HepG2 (cell line): ENCODE measurements around the gene NCDN. TPM values are rescaled to one million over a fixed set of nuclear protein-coding genes. Genes with fewer than 3 reads are reported as not detected.

Experiments
- ELF4 ChIP-seq: sonication (generic); formaldehyde crosslinking; IDR thresholded peaks from 2 replicates; pipeline ENCODE4 v1.5.0; 2020; ENCODE audit warnings: missing genetic modification reagents, mild to moderate bottlenecking, moderate library complexity, borderline replicate concordance
- ETV6 ChIP-seq: sonication (generic); formaldehyde crosslinking; conservative IDR thresholded peaks from 2 replicates; pipeline ENCODE4 v1.4.0; 2020; ENCODE audit warnings: missing genetic modification reagents
- KAT8 ChIP-seq: IDR thresholded peaks from 2 replicates; pipeline ENCODE4 v1.6.1; 2016; ENCODE audit warnings: missing genetic modification reagents, missing compliant biosample characterization
- KDM1A ChIP-seq: IDR thresholded peaks from 2 replicates; pipeline ENCODE4 v1.6.1; 2016; ENCODE audit warnings: missing compliant biosample characterization
- NCOA1 ChIP-seq: sonication (generic); formaldehyde crosslinking; IDR thresholded peaks from 2 replicates; pipeline ENCODE4 v1.9.0; 2021; ENCODE audit warnings: missing genetic modification reagents
- PHF8 ChIP-seq: sonication (generic); formaldehyde crosslinking; IDR thresholded peaks from 2 replicates; pipeline ENCODE4 v1.5.0; 2020; ENCODE audit warnings: missing genetic modification reagents
- POGZ ChIP-seq: sonication (generic); formaldehyde crosslinking; IDR thresholded peaks from 2 replicates; pipeline ENCODE4 v1.4.0; 2020; ENCODE audit warnings: mild to moderate bottlenecking, missing genetic modification reagents
- PRDM15 ChIP-seq: sonication (generic); formaldehyde crosslinking; IDR thresholded peaks from 2 replicates; pipeline ENCODE4 v1.4.0; 2020; ENCODE audit warnings: missing genetic modification reagents
- RAD51 ChIP-seq: fragments of 450-650 bp; IDR thresholded peaks from 2 replicates; pipeline ENCODE4 v1.6.1; 2016; ENCODE audit warnings: borderline replicate concordance
- REPIN1 ChIP-seq: sonication (generic); formaldehyde crosslinking; IDR thresholded peaks from 2 replicates; pipeline ENCODE4 v1.8.0; 2022; ENCODE audit warnings: missing genetic modification reagents, low read depth, mild to moderate bottlenecking, borderline replicate concordance
- RFXANK ChIP-seq: IDR thresholded peaks from 2 replicates; pipeline ENCODE4 v1.6.1; 2016
- SMAD1 ChIP-seq: sonication (generic); formaldehyde crosslinking; IDR thresholded peaks from 2 replicates; pipeline ENCODE4 v1.4.0; 2020; ENCODE audit warnings: missing genetic modification reagents, low read depth, mild to moderate bottlenecking, borderline replicate concordance
- TEAD3 ChIP-seq: optimal IDR thresholded peaks from 2 replicates; pipeline ENCODE3; 2016; ENCODE audit warnings: borderline replicate concordance
- ZC3H13 ChIP-seq: sonication (generic); formaldehyde crosslinking; IDR thresholded peaks from 2 replicates; pipeline ENCODE4 v1.8.1; 2023; ENCODE audit warnings: mild to moderate bottlenecking, missing genetic modification reagents, moderate library complexity
- ZFP41 ChIP-seq: sonication (generic); formaldehyde crosslinking; IDR thresholded peaks from 2 replicates; pipeline ENCODE4 v1.4.0; 2020; ENCODE audit warnings: mild to moderate bottlenecking, missing genetic modification reagents, borderline replicate concordance
- ZFY ChIP-seq: sonication (generic); formaldehyde crosslinking; IDR thresholded peaks from 2 replicates; pipeline ENCODE4 v1.4.0; 2020; ENCODE audit warnings: missing genetic modification reagents
- ZGPAT ChIP-seq: IDR thresholded peaks from 2 replicates; pipeline ENCODE4 v1.6.1; 2016; ENCODE audit warnings: mild to moderate bottlenecking
- ZNF121 ChIP-seq: sonication (generic); formaldehyde crosslinking; IDR thresholded peaks from 2 replicates; pipeline ENCODE4 v1.5.0; 2020; ENCODE audit warnings: mild to moderate bottlenecking, missing genetic modification reagents
- ZNF207 ChIP-seq: fragments of 450-650 bp; IDR thresholded peaks from 2 replicates; pipeline ENCODE4 v1.6.1; 2016; ENCODE audit warnings: antibody characterized with exemption, borderline replicate concordance
- ZNF513 ChIP-seq: sonication (generic); formaldehyde crosslinking; conservative IDR thresholded peaks from 2 replicates; pipeline ENCODE4 v1.5.0; 2020; ENCODE audit warnings: missing genetic modification reagents
- ZNF687 ChIP-seq: sonication (generic); formaldehyde crosslinking; IDR thresholded peaks from 2 replicates; pipeline ENCODE4 v1.5.1; 2020; ENCODE audit warnings: mild to moderate bottlenecking, missing genetic modification reagents, moderate library complexity
- polyA plus RNA-seq, 8 experiments: library from polyadenylated mRNA; depleted of rRNA in 3 of 8; stranded (reverse) in 7 of 8; unstranded in 1 of 8; fragments of >200 nt; fragmentation: Illumina TruSeq in 4 of 8; extraction: Trizol in 4 of 8; gene quantifications; 2 replicates each; pipeline versions ENCODE4 v1.2.1 to v1.2.3, GENCODE V29; 2011 to 2016; ENCODE audit warnings: low read depth in 4 of 8, missing spikeins in 1 of 8, mixed read lengths in 1 of 8; ENCODE audit not compliant: insufficient read depth in 1 of 8
- total RNA-seq, 5 experiments: library from RNA; depleted of rRNA; stranded (reverse); fragments of >200 nt; fragmentation: Illumina TruSeq; extraction: Trizol; gene quantifications; 2 replicates each; pipeline ENCODE4 v1.2.3, GENCODE V29; 2016; ENCODE audit warnings: low read depth in 1 of 5

NCDN gene
- total and polyA plus RNA-seq, 2 of the 13 experiments (the other 11 are each of a cell fraction or from before 2014, with no cell fraction given), result 6.6 to 9.3 TPM

- no peak for TF ChIP-seq PRDM15
- TF ChIP-seq ZNF687, result peak; percentile 88
- TF ChIP-seq RFXANK (CRISPR knock-in tag), result no peak
- TF ChIP-seq ZNF513, result no peak
- no peak for TF ChIP-seq KDM1A (CRISPR knock-in tag)
- TF ChIP-seq PHF8 (CRISPR knock-in tag), result peak; percentile 92
- no peak; the same call in 1 of the 2 replicates for TF ChIP-seq POGZ (CRISPR knock-in tag)
- no peak for TF ChIP-seq ETV6 (CRISPR knock-in tag)
- TF ChIP-seq ZNF207, result no peak
- TF ChIP-seq RAD51, result no peak
- peak; percentile 90; the same call in 1 of the 2 replicates for TF ChIP-seq KAT8 (CRISPR knock-in tag)
- TF ChIP-seq ZNF121 (CRISPR knock-in tag), result no peak
- TF ChIP-seq ZFP41, result no peak
- no peak for TF ChIP-seq TEAD3
- TF ChIP-seq SMAD1 (CRISPR knock-in tag), result no peak; the same call in 1 of the 2 replicates
- TF ChIP-seq NCOA1 (CRISPR knock-in tag), result no peak; the same call in 1 of the 2 replicates
- peak; percentile 81; the same call in 1 of the 2 replicates for TF ChIP-seq ZGPAT (CRISPR knock-in tag)
- TF ChIP-seq ZFY (CRISPR knock-in tag), result peak; percentile 88
- TF ChIP-seq ELF4 (CRISPR knock-in tag), result no peak
- TF ChIP-seq REPIN1 (CRISPR knock-in tag), result no peak
- TF ChIP-seq ZC3H13 (CRISPR knock-in tag), result no peak
Observed at GRCh38 chr1:35557118-35557610, 435 bp upstream of the NCDN start, which contains the start of gene KIAA0319L (continued).
